Nucleus accumbens (tissue), 56 donors: ENCODE results near the gene IFRD2.
"Not testable (repeated sequence)": the region's sequence is repeated elsewhere in the genome, so short reads cannot be mapped to it uniquely, and the experiment has no call there.

ENCODE experiments used
- DNase-seq, 56 donors: peaks; one replicate each; lab custom pipeline; 2025; lab: John Stamatoyannopoulos, UW

Gene IFRD2

DNA sequence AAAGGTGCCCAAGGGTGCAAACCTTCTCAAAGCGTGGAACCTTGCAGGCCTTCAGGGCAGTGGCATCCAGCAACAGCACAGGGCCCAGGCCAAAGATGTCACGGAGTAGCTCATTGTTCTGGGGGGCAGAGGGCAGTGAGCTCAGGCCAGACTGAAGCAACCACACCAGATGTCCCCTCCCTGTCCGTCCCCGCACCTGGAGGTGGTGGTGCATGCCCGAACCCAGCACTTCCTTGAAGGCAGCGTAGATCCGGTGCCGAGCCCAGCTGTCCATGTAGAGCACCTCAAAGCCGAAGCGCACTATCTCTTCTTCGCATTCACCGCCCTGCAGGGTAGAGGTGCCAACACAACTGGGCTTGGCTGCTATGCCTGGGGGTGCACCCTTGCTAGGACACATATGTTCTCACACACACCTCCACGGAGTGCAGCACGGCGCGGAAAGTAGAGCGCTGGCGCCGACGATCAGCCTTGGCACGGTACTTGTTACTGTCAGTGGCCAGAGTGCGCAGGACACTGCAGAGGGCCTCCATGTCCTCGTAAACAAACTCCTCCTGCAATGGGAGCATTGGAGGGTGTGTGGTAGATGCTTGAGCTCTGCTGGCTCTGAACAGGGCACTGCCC, 3.7 kb downstream of the IFRD2 start:
- no peak for DNase-seq

GRCh38 chr3:50287262-50287661, 5.0 kb downstream of the IFRD2 start:
- no peak for DNase-seq

DNA sequence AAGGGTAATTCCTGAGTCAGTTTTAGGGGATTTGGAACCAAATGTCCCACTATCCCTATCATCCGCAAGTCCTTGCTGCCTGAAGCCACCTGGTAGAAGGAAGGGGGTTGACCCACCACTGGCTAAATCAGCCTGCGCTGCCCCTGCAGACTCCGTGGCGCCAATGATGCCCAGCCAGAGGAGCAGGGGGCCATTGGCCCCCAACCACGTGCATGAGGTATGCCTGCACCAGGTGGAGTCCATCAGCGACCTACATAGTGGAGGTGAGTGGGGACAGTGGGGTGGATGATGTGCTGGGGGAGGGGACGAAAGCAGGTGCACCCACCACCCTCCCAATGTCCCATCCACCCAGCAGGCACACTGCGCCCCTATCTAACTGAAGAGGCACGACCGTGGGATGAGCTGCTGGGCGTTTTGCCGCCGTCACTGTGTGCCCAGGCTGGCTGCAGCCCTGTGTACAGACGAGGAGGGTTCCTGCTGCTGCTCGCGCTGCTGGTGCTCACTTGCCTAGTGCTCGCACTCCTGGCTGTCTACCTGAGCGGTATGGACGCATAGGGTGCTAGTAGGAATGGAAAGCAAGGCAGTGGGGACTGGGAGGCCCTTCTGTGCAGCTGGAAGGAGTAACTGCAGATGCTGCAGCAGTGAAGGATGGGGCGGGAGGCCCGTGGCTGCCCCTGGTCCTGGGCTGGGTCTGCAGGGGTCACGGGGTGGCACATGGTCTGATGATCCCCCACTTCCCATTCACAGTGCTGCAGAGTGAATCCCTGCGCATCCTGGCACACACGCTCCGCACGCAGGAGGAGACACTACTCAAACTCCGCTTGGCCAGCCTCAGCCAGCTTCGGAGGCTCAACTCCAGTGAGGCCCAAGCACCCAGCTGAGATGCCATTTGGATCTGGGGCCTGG, 5.7 kb downstream of the IFRD2 start:
- no peak for DNase-seq

GRCh38 chr3:50284121-50284520, 8.1 kb downstream of the IFRD2 start:
- DNase-seq = not testable (repeated sequence)

GRCh38 chr3:50279255-50280016, 12.8 kb downstream of the IFRD2 start:
- no peak for DNase-seq

DNA sequence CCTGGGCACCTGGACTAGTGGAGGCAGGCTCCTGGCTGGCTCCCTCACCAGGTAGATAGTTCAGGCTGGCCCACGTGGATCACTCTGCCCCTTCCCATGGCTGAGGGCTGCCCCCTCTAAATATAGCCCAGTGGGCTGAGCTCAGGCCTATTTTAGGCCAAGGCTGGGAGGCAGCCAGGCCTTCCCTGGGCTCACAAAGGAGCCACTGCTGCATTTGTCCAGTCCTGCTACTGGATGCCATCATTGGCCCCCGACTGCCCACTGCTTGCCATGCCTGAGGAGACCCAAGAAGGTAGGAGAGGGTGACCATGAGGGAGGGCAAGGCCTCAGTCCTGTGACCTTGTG, 13.4 kb downstream of the IFRD2 start, which contains the start of gene LSMEM2:
Gene LSMEM2, plus strand, starts transcription at position 208 of the 345 bp plus-strand sequence. Its CDS starts 27 bp downstream, at position 235.
- peak in 14 of 56 donors; percentile 27 to 77 (median 58) for DNase-seq

GRCh38 chr3:50278123-50278879, 13.9 kb downstream of the IFRD2 start:
- peak in 26 of 56 donors; percentile 17 to 77 (median 50) for DNase-seq

DNA sequence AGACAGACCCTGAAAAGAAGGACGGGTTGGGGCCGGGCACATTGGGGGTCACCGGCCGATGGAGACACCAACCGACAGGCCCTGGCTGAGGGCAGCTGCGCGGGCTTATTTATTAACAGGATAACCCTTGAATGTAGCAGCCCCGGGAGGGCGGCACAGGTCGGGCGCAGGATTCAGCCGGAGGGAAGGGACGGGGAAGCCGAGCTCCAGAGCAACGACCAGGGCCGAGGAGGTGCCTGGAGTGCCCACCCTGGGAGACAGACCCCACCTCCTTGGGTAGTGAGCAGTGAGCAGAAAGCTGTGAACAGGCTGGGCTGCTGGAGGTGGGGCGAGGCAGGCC, 15.5 kb downstream of the IFRD2 start:
- DNase-seq = no peak

DNA sequence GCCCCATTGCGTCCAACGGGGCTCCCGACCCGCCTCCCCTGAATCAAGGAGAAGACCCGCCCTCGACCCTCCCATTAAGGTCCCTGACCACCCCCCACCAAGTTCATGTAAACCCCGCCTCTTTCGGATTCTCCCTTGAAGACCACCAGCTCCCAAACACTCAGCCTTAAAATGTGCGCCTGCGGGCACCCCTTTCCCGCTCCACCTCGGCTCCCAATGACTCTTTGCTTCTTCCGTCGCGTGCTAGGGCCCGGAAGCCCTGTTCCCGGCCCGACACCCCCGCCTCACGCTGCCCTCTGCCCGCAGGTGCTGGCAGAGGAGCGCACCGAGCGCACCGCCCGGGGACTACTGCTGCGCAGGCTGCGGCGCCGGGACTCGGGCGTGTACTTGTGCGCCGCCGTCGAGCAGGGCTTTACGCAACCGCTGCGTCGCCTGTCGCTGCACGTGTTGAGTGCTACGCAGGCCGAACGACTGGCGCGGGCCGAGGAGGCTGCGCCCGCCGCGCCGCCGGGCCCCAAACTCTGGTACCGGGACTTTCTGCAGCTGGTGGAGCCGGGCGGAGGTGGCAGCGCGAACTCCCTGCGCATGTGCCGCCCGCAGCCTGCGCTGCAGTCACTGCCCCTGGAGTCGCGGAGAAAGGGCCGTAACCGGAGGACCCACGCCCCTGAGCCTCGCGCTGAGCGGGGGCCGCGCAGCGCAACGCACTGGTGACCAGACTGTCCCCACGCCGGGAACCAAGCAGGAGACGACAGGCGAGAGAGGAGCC, 16.1 kb downstream of the IFRD2 start:
- DNase-seq = no peak

DNA sequence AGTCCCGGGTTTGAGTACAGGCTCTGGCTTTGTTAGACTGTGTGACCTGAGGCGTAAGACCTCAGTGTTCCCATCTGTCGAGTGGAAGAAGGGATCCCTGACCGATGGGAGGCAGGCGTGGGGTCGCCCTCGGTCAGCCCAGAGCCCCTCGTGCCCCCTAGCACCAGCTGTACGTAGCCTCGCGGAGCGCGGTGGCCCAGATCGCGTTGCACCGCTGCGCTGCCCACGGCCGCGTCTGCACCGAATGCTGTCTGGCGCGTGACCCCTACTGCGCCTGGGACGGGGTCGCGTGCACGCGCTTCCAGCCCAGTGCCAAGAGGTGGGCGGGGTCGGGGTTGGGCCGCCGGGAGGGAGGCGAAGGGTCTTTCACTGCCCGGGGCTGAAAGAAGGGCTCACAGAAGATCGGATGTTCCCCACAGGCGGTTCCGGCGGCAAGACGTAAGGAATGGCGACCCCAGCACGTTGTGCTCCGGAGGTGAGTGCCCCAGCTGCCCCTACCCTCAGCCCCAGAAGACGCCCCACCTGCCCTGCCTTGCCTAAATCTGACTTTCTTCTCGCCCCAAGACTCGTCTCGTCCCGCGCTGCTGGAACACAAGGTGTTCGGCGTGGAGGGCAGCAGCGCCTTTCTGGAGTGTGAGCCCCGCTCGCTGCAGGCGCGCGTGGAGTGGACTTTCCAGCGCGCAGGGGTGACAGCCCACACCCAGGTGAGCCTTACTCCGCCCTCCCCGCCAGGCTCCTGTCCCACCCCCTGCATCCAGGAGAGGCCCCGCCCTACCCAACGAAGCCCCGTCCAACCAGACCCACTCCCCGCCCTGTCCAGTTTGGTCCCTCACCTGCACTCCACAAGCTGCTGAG, 16.9 kb downstream of the IFRD2 start:
- DNase-seq = no peak

DNA sequence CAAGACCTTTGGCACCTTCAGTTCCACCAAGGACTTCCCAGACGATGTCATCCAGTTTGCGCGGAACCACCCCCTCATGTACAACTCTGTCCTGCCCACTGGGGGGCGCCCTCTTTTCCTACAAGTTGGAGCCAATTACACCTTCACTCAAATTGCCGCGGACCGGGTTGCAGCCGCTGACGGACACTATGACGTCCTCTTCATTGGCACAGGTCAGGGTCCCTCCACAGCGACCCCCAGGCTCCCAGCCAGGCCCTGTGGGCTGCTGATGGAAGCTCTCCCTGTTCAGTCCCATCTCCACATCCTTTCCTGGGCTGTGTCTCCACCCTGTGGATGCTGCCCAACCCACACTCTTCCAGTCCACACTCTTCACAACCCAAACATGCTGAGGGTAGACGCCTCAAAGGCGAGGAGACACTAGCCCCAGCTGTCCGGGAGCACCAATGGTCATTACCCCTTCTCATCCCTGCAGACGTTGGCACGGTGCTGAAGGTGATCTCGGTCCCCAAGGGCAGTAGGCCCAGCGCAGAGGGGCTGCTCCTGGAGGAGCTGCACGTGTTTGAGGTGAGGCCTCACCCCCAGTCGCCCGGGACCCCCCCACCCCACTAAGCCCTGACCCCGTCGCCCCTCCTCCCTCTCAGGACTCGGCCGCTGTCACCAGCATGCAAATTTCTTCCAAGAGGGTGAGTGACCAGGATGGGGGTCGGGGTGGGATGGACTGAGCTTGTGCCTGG, 17.7 kb downstream of the IFRD2 start:
- peak in 26 of 56 donors; percentile 10 to 66 (median 33) for DNase-seq

DNA sequence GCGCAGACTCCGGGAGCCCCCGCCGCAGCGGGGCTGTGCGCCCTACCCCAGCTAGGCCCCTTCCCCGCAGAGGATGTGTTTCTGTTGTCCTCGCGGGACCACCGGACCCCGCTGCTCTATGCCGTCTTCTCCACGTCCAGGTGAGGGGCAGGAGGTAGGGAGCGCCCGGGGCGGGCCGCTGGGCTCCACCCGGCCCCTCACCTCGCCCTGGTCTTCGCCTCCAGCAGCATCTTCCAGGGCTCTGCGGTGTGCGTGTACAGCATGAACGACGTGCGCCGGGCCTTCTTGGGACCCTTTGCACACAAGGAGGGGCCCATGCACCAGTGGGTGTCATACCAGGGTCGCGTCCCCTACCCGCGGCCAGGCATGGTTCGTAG, 18.6 kb downstream of the IFRD2 start:
- no peak for DNase-seq

DNA sequence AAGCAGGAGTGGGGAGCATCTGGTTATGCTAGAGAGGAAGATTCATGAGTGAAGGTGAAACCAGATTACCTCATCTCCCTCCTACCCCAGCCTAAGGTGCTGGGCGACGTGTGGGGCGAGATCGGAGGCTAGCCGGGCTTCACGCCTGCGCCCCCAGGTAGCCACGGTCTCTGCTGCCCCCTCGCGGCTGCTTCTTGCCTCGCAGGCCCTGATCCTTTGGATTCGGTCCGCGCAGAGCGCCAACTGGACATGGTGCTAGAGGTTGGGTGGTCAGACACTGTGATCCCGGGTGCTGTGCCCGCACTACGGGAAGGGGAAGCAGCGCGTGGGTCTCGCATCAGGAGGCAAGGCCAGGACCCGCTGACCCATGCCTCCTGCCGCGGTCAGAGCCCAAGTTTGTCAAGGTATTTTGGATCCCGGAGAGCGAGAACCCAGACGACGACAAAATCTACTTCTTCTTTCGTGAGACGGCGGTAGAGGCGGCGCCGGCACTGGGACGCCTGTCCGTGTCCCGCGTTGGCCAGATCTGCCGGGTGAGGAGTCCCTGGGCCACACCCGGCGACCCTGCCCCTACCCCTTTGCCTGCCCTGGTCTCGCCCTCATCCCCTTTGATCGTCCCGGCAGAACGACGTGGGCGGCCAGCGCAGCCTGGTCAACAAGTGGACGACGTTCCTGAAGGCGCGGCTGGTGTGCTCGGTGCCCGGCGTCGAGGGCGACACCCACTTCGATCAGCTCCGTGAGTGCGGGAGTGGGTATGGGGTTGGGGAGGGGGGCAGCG, 19.1 kb downstream of the IFRD2 start:
- DNase-seq = peak in 52 of 56 donors; percentile 37 to 92 (median 80)

DNA sequence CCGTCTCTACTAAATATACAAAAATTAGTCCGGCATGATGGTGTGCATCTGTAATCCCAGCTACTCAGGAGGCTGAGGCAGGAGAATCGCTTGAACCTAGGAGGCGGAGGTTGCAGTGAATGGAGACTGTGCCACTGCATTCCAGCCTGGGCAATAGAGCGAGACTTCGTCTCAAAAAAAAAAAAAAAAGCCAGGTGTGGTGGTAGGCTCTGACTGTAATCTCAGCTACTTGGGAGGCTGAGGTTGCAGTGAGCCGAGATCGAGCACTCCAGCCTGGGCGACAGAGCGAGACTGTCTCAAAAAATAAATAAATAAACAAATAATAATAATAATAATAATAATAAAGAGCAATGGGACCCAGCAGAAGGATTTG, 19.7 kb downstream of the IFRD2 start:
- not testable (repeated sequence) for DNase-seq

DNA sequence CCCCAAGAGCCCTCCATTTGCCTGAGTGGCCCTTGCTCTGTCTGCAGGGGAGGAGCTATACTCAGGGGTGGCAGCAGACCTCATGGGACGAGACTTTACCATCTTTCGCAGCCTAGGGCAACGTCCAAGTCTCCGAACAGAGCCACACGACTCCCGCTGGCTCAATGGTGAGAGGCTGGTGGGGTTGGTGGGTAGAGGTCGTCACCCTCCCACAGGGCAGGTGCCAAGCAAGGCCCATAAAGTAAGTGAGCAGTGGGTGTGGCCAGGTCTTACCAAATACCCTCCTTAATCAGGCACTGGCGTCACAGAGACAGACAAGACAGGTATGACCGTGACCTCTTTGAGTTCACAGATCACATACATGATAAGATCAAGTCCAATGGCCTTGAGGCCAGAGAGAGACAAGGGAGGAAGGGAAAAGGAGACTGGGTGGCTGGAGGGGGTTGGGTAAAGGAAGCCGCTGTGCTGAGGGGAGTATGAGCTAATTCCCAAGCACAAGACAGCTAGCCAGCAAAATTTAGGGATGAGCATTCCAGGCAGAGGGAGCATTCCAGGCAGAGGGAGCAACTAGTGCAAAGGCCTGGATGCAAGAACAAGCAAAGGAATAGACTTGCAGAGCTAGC, 20.8 kb downstream of the IFRD2 start:
- no peak for DNase-seq

GRCh38 chr3:50270422-50271224, 21.6 kb downstream of the IFRD2 start:
- DNase-seq = peak in 10 of 56 donors; percentile 15 to 53 (median 26)
